PC-3 (cell line): Measurements from ENCODE around the gene ZRANB3. TPM values are rescaled to one million over a fixed set of nuclear protein-coding genes. Genes with fewer than 3 reads are reported as not detected.
"Not testable (repeated sequence)": the region's sequence is repeated elsewhere in the genome, so short reads cannot be mapped to it uniquely, and the experiment has no call there.

Experiments
- ATAC-seq: fragments of 200-7000 bp; cut with Tn5 transposase; 2 replicates; pipeline ENCODE4 v1.9.1; 2020; ENCODE audit warnings: mild to moderate bottlenecking, moderate library complexity
- BruUV-seq: library from RNA; stranded (reverse); fragments of 400-500 nt; replicated peaks from 2 replicates; lab custom pipeline; 2021; lab: Mats Ljungman, UMichigan
- CTCF ChIA-PET: fragments of 300-600 bp; sonication (Branson Sonifier 250); formaldehyde crosslinking; loops from one replicate; lab custom pipeline; 2022; ENCODE audit warnings: antibody characterized with exemption; lab: Charles Lee
- POLR2A ChIA-PET: fragments of 300-600 bp; sonication (Branson Sonifier 250); formaldehyde crosslinking; loops from one replicate; lab custom pipeline; 2022; ENCODE audit warnings: antibody characterized with exemption; ENCODE audit not compliant: unreplicated experiment; lab: Charles Lee
- DNase-seq: peaks from one replicate; pipeline ENCODE4 v3.0.0-alpha.2; 2015
- H2AFZ ChIP-seq: fragments of 300-600 bp; sonication (generic); 2 replicates; pipeline ENCODE4 v1.6.0; 2016; ENCODE audit warnings: antibody characterized with exemption, low read length
- H3F3A ChIP-seq: fragments of 300-600 bp; sonication (generic); one replicate; pipeline ENCODE4 v1.6.0; 2017; ENCODE audit warnings: antibody characterized with exemption, low read length, control low read depth, mild to moderate bottlenecking; ENCODE audit not compliant: unreplicated experiment
- H3K27ac ChIP-seq: fragments of 300-600 bp; sonication (generic); 2 replicates; pipeline ENCODE4 v1.5.1; 2016; ENCODE audit warnings: mild to moderate bottlenecking, low read length
- H3K27me3 ChIP-seq: fragments of 300-600 bp; sonication (generic); 2 replicates; pipeline ENCODE4 v1.6.1; 2016; ENCODE audit warnings: low read length, mixed read lengths
- H3K36me3 ChIP-seq: fragments of 300-600 bp; sonication (generic); 2 replicates; pipeline ENCODE4 v1.6.1; 2016; ENCODE audit warnings: low read depth, mixed run types, low read length, mixed read lengths
- H3K4me1 ChIP-seq: fragments of 300-600 bp; sonication (generic); 2 replicates; pipeline ENCODE4 v1.5.1; 2016; ENCODE audit warnings: low read length; ENCODE audit not compliant: insufficient read depth
- H3K4me2 ChIP-seq: fragments of 300-600 bp; sonication (generic); 2 replicates; pipeline ENCODE4 v1.6.0; 2016; ENCODE audit warnings: low read length
- H3K4me3 ChIP-seq: fragments of 300-600 bp; sonication (generic); 2 replicates; pipeline ENCODE4 v1.5.1; 2016; ENCODE audit warnings: mild to moderate bottlenecking, low read length, mixed read lengths
- H3K79me2 ChIP-seq: fragments of 300-600 bp; sonication (generic); 2 replicates; pipeline ENCODE4 v1.6.1; 2017; ENCODE audit warnings: low read length, mixed read lengths
- H3K9ac ChIP-seq: fragments of 300-600 bp; sonication (generic); 2 replicates; pipeline ENCODE4 v1.6.0; 2016; ENCODE audit warnings: mild to moderate bottlenecking, low read length
- H3K9me2 ChIP-seq: fragments of 300-600 bp; sonication (generic); replicated peaks from 2 replicates; pipeline ENCODE4 v1.6.1; 2016; ENCODE audit warnings: mixed run types, low read length, mixed read lengths
- H3K9me3 ChIP-seq: fragments of 300-600 bp; sonication (generic); 2 replicates; pipeline ENCODE4 v1.6.1; 2016; ENCODE audit warnings: low read length, mixed read lengths
- H4K20me1 ChIP-seq: fragments of 300-600 bp; sonication (generic); 2 replicates; pipeline ENCODE4 v1.6.1; 2016; ENCODE audit warnings: low read length, mixed read lengths
- CTCF ChIP-seq: fragments of 300-600 bp; sonication (generic); conservative IDR thresholded peaks from 2 replicates; pipeline ENCODE4 v1.5.1; 2017; ENCODE audit warnings: antibody characterized with exemption, low read depth, mild to moderate bottlenecking, low read length
- EZH2 ChIP-seq: fragments of 300-600 bp; sonication (generic); IDR thresholded peaks from one replicate; pipeline ENCODE4 v1.6.1; 2017; ENCODE audit warnings: antibody characterized with exemption, mild to moderate bottlenecking, low read length; ENCODE audit not compliant: unreplicated experiment
- EZH2phosphoT487 ChIP-seq: fragments of 300-600 bp; sonication (generic); IDR thresholded peaks from 2 replicates; pipeline ENCODE4 v1.6.1; 2018; ENCODE audit warnings: mild to moderate bottlenecking, antibody characterized with exemption, low read length, borderline replicate concordance
- intact Hi-C: fragments of 100-400 bp; cut with micrococcal nuclease; formaldehyde crosslinking; loops from 2 replicates; pipeline ENCODE4 v1.9.0; 2023
- total RNA-seq: library from RNA; depleted of rRNA; stranded (reverse); fragments of >200 nt; gene quantifications from 2 replicates; pipeline ENCODE4 v1.2.3, GENCODE V29; 2014

ZRANB3 gene
- total RNA-seq, 1 experiment from 2014 or later = 8.6 TPM

GRCh38 chr2:135093670-135094330 is 437.2 kb downstream of the ZRANB3 start:
- ATAC-seq (peak; percentile 8), DNase-seq (no peak)
- Histone ChIP-seq H3K27me3 (no peaks in the 10 kb centered on the region), H4K20me1 (no peaks in the 10 kb centered on the region), H3K36me3 (peaks cover 7% of the 10 kb centered on the region), H3K9ac (no peak overlapping the region; the same call in 1 of the 2 replicates), H3K27ac (peak overlapping the region; percentile 43), H3K4me2 (peak overlapping the region; percentile 34), H3F3A (no peaks in the 10 kb centered on the region), H3K4me1 (peaks cover 51% of the 10 kb centered on the region), H3K4me3 (no peak overlapping the region), H2AFZ (no peak overlapping the region), H3K9me2 (no peaks in the 10 kb centered on the region), H3K9me3 (no peaks in the 10 kb centered on the region), H3K79me2 (no peaks in the 10 kb centered on the region)
- CTCF ChIA-PET = no interaction called here
- no TSS peak for BruUV-seq
- POLR2A ChIA-PET = no interaction called here
- TF ChIP-seq CTCF (no peak), EZH2 (no peak), EZH2phosphoT487 (no peak)
- intact Hi-C loops = loop anchor here (2.0 kb wide), 3 partner anchors 31 to 69 kb away; partner anchors contain the start of gene RAB3GAP1

GRCh38 chr2:135093193-135093592 is 437.8 kb downstream of the ZRANB3 start:
- H3K4me2 ChIP-seq = peak overlapping the region; percentile 40
- no peaks in the 10 kb centered on the region for H3K9me2 ChIP-seq
- TF ChIP-seq EZH2 (no peak), CTCF (no peak), EZH2phosphoT487 (no peak)
- H2AFZ ChIP-seq = no peak overlapping the region
- no peak overlapping the region for H3K4me3 ChIP-seq
- H3F3A ChIP-seq = no peaks in the 10 kb centered on the region
- peak; percentile 83 for ATAC-seq
- H3K9me3 ChIP-seq = no peaks in the 10 kb centered on the region
- ChIA-PET POLR2A (no interaction called here), CTCF (no interaction called here)
- intact Hi-C loops = loop anchor here (2.0 kb wide), 3 partner anchors 32 to 70 kb away; partner anchors contain the start of gene RAB3GAP1
- H3K4me1 ChIP-seq = peaks cover 51% of the 10 kb centered on the region
- peaks cover 2% of the 10 kb centered on the region for H3K79me2 ChIP-seq
- H3K27ac ChIP-seq = peak overlapping the region; percentile 43
- no peaks in the 10 kb centered on the region for H3K27me3 ChIP-seq
- no TSS peak for BruUV-seq
- no peaks in the 10 kb centered on the region for H4K20me1 ChIP-seq
- DNase-seq = peak; percentile 64
- peaks cover 7% of the 10 kb centered on the region for H3K36me3 ChIP-seq
- no peak overlapping the region for H3K9ac ChIP-seq

GRCh38 chr2:135091681-135092080 is 439.3 kb downstream of the ZRANB3 start:
- H3F3A ChIP-seq = no peaks in the 10 kb centered on the region
- no peak for DNase-seq
- peak; percentile 11; the same call in 1 of the 2 replicates for ATAC-seq
- intact Hi-C loops = loop anchor here (2.0 kb wide), 3 partner anchors 33 to 71 kb away; partner anchors contain the start of gene RAB3GAP1
- BruUV-seq = no TSS peak
- H3K27ac ChIP-seq = no peak overlapping the region
- H3K4me2 ChIP-seq = no peak overlapping the region
- H3K4me3 ChIP-seq = no peak overlapping the region
- H4K20me1 ChIP-seq = no peaks in the 10 kb centered on the region
- peaks cover 51% of the 10 kb centered on the region for H3K4me1 ChIP-seq
- no peak overlapping the region for H2AFZ ChIP-seq
- H3K36me3 ChIP-seq = peaks cover 12% of the 10 kb centered on the region
- no peak overlapping the region for H3K9ac ChIP-seq
- H3K79me2 ChIP-seq = peaks cover 17% of the 10 kb centered on the region
- CTCF ChIA-PET = no interaction called here
- H3K27me3 ChIP-seq = no peaks in the 10 kb centered on the region
- TF ChIP-seq CTCF (no peak), EZH2phosphoT487 (no peak), EZH2 (no peak)
- H3K9me3 ChIP-seq = no peaks in the 10 kb centered on the region
- POLR2A ChIA-PET = no interaction called here
- H3K9me2 ChIP-seq = no peaks in the 10 kb centered on the region

GRCh38 chr2:135089597-135089996 is 441.4 kb downstream of the ZRANB3 start:
- ATAC-seq, H4K20me1 ChIP-seq, H2AFZ ChIP-seq, H3K9me3 ChIP-seq, intact Hi-C loops, BruUV-seq, H3K27me3 ChIP-seq, H3K4me2 ChIP-seq, DNase-seq, CTCF ChIA-PET, H3K9ac ChIP-seq, H3F3A ChIP-seq, H3K4me3 ChIP-seq, H3K36me3 ChIP-seq, H3K9me2 ChIP-seq, POLR2A ChIA-PET, H3K27ac ChIP-seq: not testable (repeated sequence)
- Histone ChIP-seq H3K79me2 (peaks cover 33% of the 10 kb centered on the region), H3K4me1 (peaks cover 35% of the 10 kb centered on the region)
